SK-N-SH (cell line): ENCODE measurements around the gene RASSF3.

Experiments used
- CTCF ChIP-seq: fragments of 200-600 bp; sonication (generic); IDR thresholded peaks from 2 replicates; pipeline ENCODE4 v1.6.1; 2017; ENCODE audit warnings: antibody characterized with exemption, mild to moderate bottlenecking, moderate library complexity
- MEF2A ChIP-seq: IDR thresholded peaks from 2 replicates; pipeline ENCODE4 v1.4.0; 2012; ENCODE audit warnings: low read depth, borderline replicate concordance
- MXI1 ChIP-seq: IDR thresholded peaks from 2 replicates; pipeline ENCODE4 v1.6.1; 2012; ENCODE audit warnings: mild to moderate bottlenecking, low read depth, low read length, improper control_type of control experiment
- POLR2AphosphoS5 ChIP-seq: IDR thresholded peaks from 2 replicates; pipeline ENCODE4 v1.6.1; 2012; ENCODE audit warnings: low read depth, low read length
- USF2 ChIP-seq: fragments of 150-350 bp; IDR thresholded peaks from 2 replicates; pipeline ENCODE4 v1.6.1; 2017; ENCODE audit warnings: antibody characterized with exemption, low read length, low read depth, borderline replicate concordance
- YY1 ChIP-seq: IDR thresholded peaks from 2 replicates; pipeline ENCODE4 v1.4.0; 2012; ENCODE audit warnings: low read depth, mild to moderate bottlenecking

- no peak for TF ChIP-seq MEF2A
- TF ChIP-seq CTCF = no peak
- no peak for TF ChIP-seq USF2
- TF ChIP-seq MXI1 = no peak
- TF ChIP-seq POLR2AphosphoS5 = no peak
- TF ChIP-seq YY1 = no peak
These were observed 96.0 kb downstream of the RASSF3 start for GRCh38 chr12:64706306-64706705.
